ENCODE results near the gene EIF5.
"Not testable (repeated sequence)": the region's sequence is repeated elsewhere in the genome, so short reads cannot be mapped to it uniquely, and the experiment has no call there.

The EIF5 gene

DNA sequence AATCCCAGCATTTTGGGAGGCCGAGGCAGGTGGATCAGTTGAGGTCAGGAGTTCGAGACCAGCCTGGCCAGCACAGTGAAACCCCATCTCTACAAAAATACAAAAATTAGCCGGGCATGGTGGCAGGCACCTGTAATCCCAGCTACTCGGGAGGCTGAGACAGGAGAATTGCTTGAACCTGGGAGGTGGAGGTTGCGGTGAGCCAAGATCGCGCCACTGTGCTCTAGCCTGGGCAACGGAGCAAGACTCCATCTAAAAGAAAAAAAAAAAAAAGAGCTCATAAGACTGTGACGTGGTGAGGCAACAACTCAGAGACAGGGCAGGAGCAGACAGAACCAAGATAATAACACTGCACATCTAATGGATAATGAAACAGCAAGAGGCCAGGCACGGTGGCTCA, 23.5 kb downstream of the EIF5 start:
- H3K9ac ChIP-seq (ENCODE audit: low read length); H2AK5ac ChIP-seq (ENCODE audit: low read length, severe bottlenecking); H3K4me2 ChIP-seq (ENCODE audit: low read length, poor library complexity, severe bottlenecking); H3K27ac ChIP-seq (ENCODE audit: low read length, poor library complexity, severe bottlenecking); H3K4ac ChIP-seq (ENCODE audit: low read depth in 1 of 2, low read length in 2 of 2); H3K4me3 ChIP-seq (ENCODE audit: insufficient read depth in 1 of 2, low read depth in 1 of 2, low read length in 2 of 2); H3K18ac ChIP-seq (ENCODE audit: low read depth in 1 of 2, low read length in 2 of 2); H2BK120ac ChIP-seq (ENCODE audit: low read depth, low read length); H2BK12ac ChIP-seq (ENCODE audit: low read length in 2 of 2); H3K9me3 ChIP-seq (ENCODE audit: control insufficient read depth, low read length); H2BK5ac ChIP-seq (ENCODE audit: low read depth, low read length, poor library complexity, severe bottlenecking); H2BK15ac ChIP-seq (ENCODE audit: low read depth, poor library complexity, severe bottlenecking); H3K23ac ChIP-seq (ENCODE audit: low read length in 2 of 2); H3K14ac ChIP-seq (ENCODE audit: low read length in 2 of 2); DNase-seq; H3K36me3 ChIP-seq (ENCODE audit: control insufficient read depth in 1 of 2, insufficient read depth in 2 of 2, low read depth in 1 of 2, low read length in 2 of 2); H3K27me3 ChIP-seq (ENCODE audit: control insufficient read depth in 1 of 2, insufficient read depth in 1 of 2, low read length in 2 of 2); H3K79me1 ChIP-seq (replicated peaks; ENCODE audit: low read length, poor library complexity, severe bottlenecking); H2AFZ ChIP-seq (ENCODE audit: low read depth, low read length): not testable (repeated sequence)
- Histone ChIP-seq H3K4me1 (ENCODE audit: control insufficient read depth, insufficient read depth, low read depth, low read length) (peaks cover 11% of the 10 kb centered on the region), H4K91ac (ENCODE audit: low read length) (peak overlapping the region; percentile 4), H4K8ac (ENCODE audit: low read length) (peak overlapping the region; percentile 75)
- 94% methylated on average over 9 of the region's 10 CpGs for WGBS

GRCh38 chr14:103360548-103360947, 26.5 kb downstream of the EIF5 start:
- no peak for DNase-seq
- no peak overlapping the region for H2BK5ac ChIP-seq (ENCODE audit: low read depth, low read length, poor library complexity, severe bottlenecking)
- H3K4me3 ChIP-seq (ENCODE audit: insufficient read depth in 1 of 2, low read depth in 1 of 2, low read length in 2 of 2): no peak overlapping the region
- no peak overlapping the region for H2BK120ac ChIP-seq (ENCODE audit: low read depth, low read length)
- H3K14ac ChIP-seq (ENCODE audit: low read length in 2 of 2): no peak overlapping the region
- H3K4me1 ChIP-seq (ENCODE audit: control insufficient read depth, insufficient read depth, low read depth, low read length): peaks cover 1% of the 10 kb centered on the region
- no peaks in the 10 kb centered on the region for H3K36me3 ChIP-seq (ENCODE audit: control insufficient read depth in 1 of 2, insufficient read depth in 2 of 2, low read depth in 1 of 2, low read length in 2 of 2)
- 92% methylated on average over 4 of the region's 7 CpGs for WGBS
- H3K4ac ChIP-seq (ENCODE audit: low read depth in 1 of 2, low read length in 2 of 2): no peak overlapping the region
- no peak overlapping the region for H2AFZ ChIP-seq (ENCODE audit: low read depth, low read length)
- H3K79me1 ChIP-seq (replicated peaks; ENCODE audit: low read length, poor library complexity, severe bottlenecking): no peaks in the 10 kb centered on the region
- no peak overlapping the region for H4K91ac ChIP-seq (ENCODE audit: low read length)
- peaks cover 25% of the 10 kb centered on the region for H3K9me3 ChIP-seq (ENCODE audit: control insufficient read depth, low read length)
- no peak overlapping the region for H3K23ac ChIP-seq (ENCODE audit: low read length in 2 of 2)
- no peak overlapping the region for H3K27ac ChIP-seq (ENCODE audit: low read length, poor library complexity, severe bottlenecking)
- H3K9ac ChIP-seq (ENCODE audit: low read length): no peak overlapping the region
- H3K4me2 ChIP-seq (ENCODE audit: low read length, poor library complexity, severe bottlenecking): no peak overlapping the region
- H3K27me3 ChIP-seq (ENCODE audit: control insufficient read depth in 1 of 2, insufficient read depth in 1 of 2, low read length in 2 of 2): no peaks in the 10 kb centered on the region
- H2BK15ac ChIP-seq (ENCODE audit: low read depth, poor library complexity, severe bottlenecking): no peak overlapping the region
- no peak overlapping the region for H4K8ac ChIP-seq (ENCODE audit: low read length)
- H3K18ac ChIP-seq (ENCODE audit: low read depth in 1 of 2, low read length in 2 of 2): no peak overlapping the region
- no peak overlapping the region for H2BK12ac ChIP-seq (ENCODE audit: low read length in 2 of 2)
- no peak overlapping the region for H2AK5ac ChIP-seq (ENCODE audit: low read length, severe bottlenecking)

- WGBS: 1% methylated on average over 3 of the region's 5 CpGs
- Histone ChIP-seq H2BK15ac (ENCODE audit: low read depth, poor library complexity, severe bottlenecking) (no peak overlapping the region), H3K9me3 (ENCODE audit: control insufficient read depth, low read length) (peaks cover 25% of the 10 kb centered on the region), H4K91ac (ENCODE audit: low read length) (no peak overlapping the region), H3K4ac (ENCODE audit: low read depth in 1 of 2, low read length in 2 of 2) (no peak overlapping the region), H3K9ac (ENCODE audit: low read length) (peak overlapping the region; percentile 29), H3K14ac (ENCODE audit: low read length in 2 of 2) (no peak overlapping the region), H3K36me3 (ENCODE audit: control insufficient read depth in 1 of 2, insufficient read depth in 2 of 2, low read depth in 1 of 2, low read length in 2 of 2) (no peaks in the 10 kb centered on the region), H3K27ac (ENCODE audit: low read length, poor library complexity, severe bottlenecking) (peak overlapping the region; percentile 44), H3K18ac (ENCODE audit: low read depth in 1 of 2, low read length in 2 of 2) (no peak overlapping the region), H4K8ac (ENCODE audit: low read length) (no peak overlapping the region), H3K27me3 (ENCODE audit: control insufficient read depth in 1 of 2, insufficient read depth in 1 of 2, low read length in 2 of 2) (no peaks in the 10 kb centered on the region), H3K79me1 (replicated peaks; ENCODE audit: low read length, poor library complexity, severe bottlenecking) (no peaks in the 10 kb centered on the region), H2BK5ac (ENCODE audit: low read depth, low read length, poor library complexity, severe bottlenecking) (no peak overlapping the region), H2BK120ac (ENCODE audit: low read depth, low read length) (no peak overlapping the region), H2AFZ (ENCODE audit: low read depth, low read length) (no peak overlapping the region), H2AK5ac (ENCODE audit: low read length, severe bottlenecking) (no peak overlapping the region), H3K4me3 (ENCODE audit: insufficient read depth in 1 of 2, low read depth in 1 of 2, low read length in 2 of 2) (no peak overlapping the region), H3K4me1 (ENCODE audit: control insufficient read depth, insufficient read depth, low read depth, low read length) (peaks cover 1% of the 10 kb centered on the region), H3K23ac (ENCODE audit: low read length in 2 of 2) (no peak overlapping the region), H2BK12ac (ENCODE audit: low read length in 2 of 2) (no peak overlapping the region), H3K4me2 (ENCODE audit: low read length, poor library complexity, severe bottlenecking) (no peak overlapping the region)
- peak; percentile 88 for DNase-seq
These were observed 27.8 kb downstream of the EIF5 start for GRCh38 chr14:103361867-103362266.

DNA sequence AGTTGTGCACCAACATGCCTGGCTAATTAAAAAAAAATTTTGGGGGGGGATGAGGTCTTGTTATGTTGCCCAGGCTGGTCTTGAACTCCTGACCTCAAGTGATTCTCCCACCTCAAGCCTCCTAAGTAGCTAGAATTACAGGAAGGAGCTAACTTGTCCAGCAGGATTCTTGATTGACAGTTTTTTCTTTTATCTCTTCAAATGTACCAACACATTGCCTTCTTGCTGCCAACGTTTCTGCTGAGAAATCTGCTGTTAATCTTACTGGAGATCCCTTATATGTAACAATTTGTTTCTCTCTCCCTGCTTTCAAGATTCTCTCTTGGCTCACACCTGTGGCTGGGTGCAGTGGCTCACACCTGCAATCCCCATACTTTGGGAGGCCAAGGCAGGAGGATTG, 28.7 kb downstream of the EIF5 start:
- H2BK15ac ChIP-seq (ENCODE audit: low read depth, poor library complexity, severe bottlenecking): no peak overlapping the region
- no peak for DNase-seq
- H3K4me2 ChIP-seq (ENCODE audit: low read length, poor library complexity, severe bottlenecking): no peak overlapping the region
- WGBS: 78% methylated on average over 1 of the region's 1 CpG
- H3K9ac ChIP-seq (ENCODE audit: low read length): no peak overlapping the region
- no peak overlapping the region for H2BK5ac ChIP-seq (ENCODE audit: low read depth, low read length, poor library complexity, severe bottlenecking)
- peak overlapping the region in 1 of 2 experiments; percentile 15 for H3K4me3 ChIP-seq (ENCODE audit: insufficient read depth in 1 of 2, low read depth in 1 of 2, low read length in 2 of 2)
- no peaks in the 10 kb centered on the region for H3K27me3 ChIP-seq (ENCODE audit: control insufficient read depth in 1 of 2, insufficient read depth in 1 of 2, low read length in 2 of 2)
- no peak overlapping the region for H3K27ac ChIP-seq (ENCODE audit: low read length, poor library complexity, severe bottlenecking)
- no peak overlapping the region for H2AFZ ChIP-seq (ENCODE audit: low read depth, low read length)
- H3K23ac ChIP-seq (ENCODE audit: low read length in 2 of 2): no peak overlapping the region
- no peak overlapping the region for H3K4ac ChIP-seq (ENCODE audit: low read depth in 1 of 2, low read length in 2 of 2)
- H4K91ac ChIP-seq (ENCODE audit: low read length): no peak overlapping the region
- H4K8ac ChIP-seq (ENCODE audit: low read length): no peak overlapping the region
- H3K9me3 ChIP-seq (ENCODE audit: control insufficient read depth, low read length): peaks cover 25% of the 10 kb centered on the region
- no peak overlapping the region for H2BK12ac ChIP-seq (ENCODE audit: low read length in 2 of 2)
- no peak overlapping the region for H2AK5ac ChIP-seq (ENCODE audit: low read length, severe bottlenecking)
- no peaks in the 10 kb centered on the region for H3K36me3 ChIP-seq (ENCODE audit: control insufficient read depth in 1 of 2, insufficient read depth in 2 of 2, low read depth in 1 of 2, low read length in 2 of 2)
- no peak overlapping the region for H3K18ac ChIP-seq (ENCODE audit: low read depth in 1 of 2, low read length in 2 of 2)
- H3K4me1 ChIP-seq (ENCODE audit: control insufficient read depth, insufficient read depth, low read depth, low read length): peaks cover 1% of the 10 kb centered on the region
- H3K79me1 ChIP-seq (replicated peaks; ENCODE audit: low read length, poor library complexity, severe bottlenecking): no peaks in the 10 kb centered on the region
- peak overlapping the region; percentile 19 for H2BK120ac ChIP-seq (ENCODE audit: low read depth, low read length)
- H3K14ac ChIP-seq (ENCODE audit: low read length in 2 of 2): no peak overlapping the region

All from mesenchymal stem cell (in vitro differentiated cells and primary cell).